Tibial nerve (tissue), 4 donors: ENCODE results near the gene USP46. TPM values are rescaled to one million over a fixed set of nuclear protein-coding genes. Genes with fewer than 3 reads are reported as not detected.
A peak's percentile ranks its signal among the peaks of the same experiment; 100 is the strongest.

ENCODE experiments used
- DNase-seq, 2 donors: peaks; one replicate each; pipeline ENCODE4 v3.0.0-alpha.2; 2019; ENCODE audit warnings: low spot score in 2 of 2
- H3K27ac ChIP-seq, 4 donors: fragments of 200-600 bp; sonication (generic) in 3 of 4; one replicate each; pipeline ENCODE4 v1.5.1; 2017 to 2019; ENCODE audit warnings: mild to moderate bottlenecking in 1 of 4
- H3K27me3 ChIP-seq, 2 donors: fragments of 200-600 bp; sonication (generic) in 1 of 2; one replicate each; pipeline versions ENCODE4 v1.5.1 to v1.6.0; 2017 to 2019
- H3K36me3 ChIP-seq, 3 donors: fragments of 200-600 bp; sonication (generic); one replicate each; pipeline ENCODE4 v1.5.1; 2018 to 2019
- H3K4me1 ChIP-seq, 4 donors: fragments of 200-600 bp; sonication (generic) in 3 of 4; one replicate each; pipeline ENCODE4 v1.5.1; 2017 to 2019
- H3K4me3 ChIP-seq, 4 donors: fragments of 200-600 bp; sonication (generic) in 3 of 4; one replicate each; pipeline ENCODE4 v1.5.1; 2017 to 2019; ENCODE audit warnings: mild to moderate bottlenecking in 1 of 4, moderate library complexity in 1 of 4
- H3K9me3 ChIP-seq, 4 donors: fragments of 200-600 bp; sonication (generic) in 3 of 4; one replicate each; pipeline ENCODE4 v1.5.1; 2017 to 2019
- CTCF ChIP-seq, 5 experiments: fragments of 200-600 bp in 3 of 5; fragments of 450-650 bp in 2 of 5; sonication (generic) in 3 of 5; IDR thresholded peaks; one replicate each; pipeline ENCODE4 v1.5.1; 2016 to 2019; ENCODE audit warnings: antibody characterized with exemption in 5 of 5, mild to moderate bottlenecking in 3 of 5, moderate library complexity in 2 of 5
- EP300 ChIP-seq, 2 donors: sonication (generic); formaldehyde crosslinking; IDR thresholded peaks; one replicate each; pipeline ENCODE4 v1.6.1; 2017; ENCODE audit warnings: antibody characterized with exemption in 2 of 2, mild to moderate bottlenecking in 1 of 2
- POLR2A ChIP-seq, 2 donors: fragments of 450-650 bp; IDR thresholded peaks; one replicate each; pipeline ENCODE4 v1.6.1; 2017; ENCODE audit warnings: antibody characterized with exemption in 2 of 2, mild to moderate bottlenecking in 2 of 2, moderate library complexity in 2 of 2
- WGBS, 2 donors: methylation state at CpG; one replicate each; pipeline ENCODE4 v1.1.5; 2018; 5-methylcytosine and 5-hydroxymethylcytosine counted together
- total RNA-seq, 4 donors: library from RNA; depleted of rRNA; stranded (reverse); fragments of >200 nt; gene quantifications; one replicate each; pipeline ENCODE4 v1.1.0, GENCODE V29; 2016

USP46 gene
- total RNA-seq, 4 donors from 2014 or later, result 28.2 to 55.5 (median 37.9) TPM

- Histone ChIP-seq H3K9me3 (no peaks in the 10 kb centered on the region), H3K4me1 (peaks cover 0 to 3% (median 0%) of the 10 kb centered on the region in 4 donors), H3K27me3 (no peaks in the 10 kb centered on the region), H3K36me3 (peaks cover 0 to 13% (median 0%) of the 10 kb centered on the region in 3 donors), H3K4me3 (no peak overlapping the region), H3K27ac (no peak overlapping the region)
- no peak for DNase-seq
- no peak for TF ChIP-seq POLR2A (IDR thresholded peaks at IDR 0.05)
- no peak for TF ChIP-seq EP300 (IDR thresholded peaks at IDR 0.05)
- TF ChIP-seq CTCF (IDR thresholded peaks at IDR 0.05), result no peak
- WGBS, 2 donors, result 42 to 49% methylated on average over 2 of the region's 2 CpGs
Observed at GRCh38 chr4:52665592-52665991, 6.5 kb upstream of the USP46 start.

DNA sequence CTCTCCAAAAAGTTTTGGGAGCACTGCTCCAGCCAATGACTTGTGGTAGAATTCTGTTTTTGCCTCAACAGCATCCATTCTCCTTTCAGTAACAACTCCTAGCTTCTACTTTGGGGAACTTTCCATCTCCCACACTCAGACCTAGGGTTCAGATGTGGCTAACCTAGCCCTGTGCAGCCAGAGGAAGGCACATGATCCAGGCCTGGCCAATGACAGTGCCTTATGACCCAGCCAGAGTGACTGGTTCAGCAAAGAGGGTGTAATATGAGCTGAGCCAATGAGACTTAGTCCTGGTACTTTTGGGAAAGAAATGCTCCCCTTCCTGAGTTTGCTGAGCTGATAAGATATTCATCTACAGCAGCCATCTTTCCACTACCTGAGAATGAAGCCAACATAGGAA lies 5.4 kb upstream of the USP46 start:
- Histone ChIP-seq H3K27ac (no peak overlapping the region), H3K9me3 (no peaks in the 10 kb centered on the region), H3K36me3 (peaks cover 0 to 13% (median 0%) of the 10 kb centered on the region in 3 donors), H3K27me3 (no peaks in the 10 kb centered on the region), H3K4me3 (no peak overlapping the region), H3K4me1 (peaks cover 0 to 9% (median 0%) of the 10 kb centered on the region in 4 donors)
- TF ChIP-seq EP300 (IDR thresholded peaks at IDR 0.05) (no peak), CTCF (IDR thresholded peaks at IDR 0.05) (no peak)
- no peak for DNase-seq

GRCh38 chr4:52661966-52662690 lies 3.0 kb upstream of the USP46 start:
- WGBS, 2 donors, result 69 to 76% methylated on average over 4 of the region's 4 CpGs
- H3K27ac ChIP-seq, result no peak overlapping the region
- no peaks in the 10 kb centered on the region for H3K9me3 ChIP-seq

DNA sequence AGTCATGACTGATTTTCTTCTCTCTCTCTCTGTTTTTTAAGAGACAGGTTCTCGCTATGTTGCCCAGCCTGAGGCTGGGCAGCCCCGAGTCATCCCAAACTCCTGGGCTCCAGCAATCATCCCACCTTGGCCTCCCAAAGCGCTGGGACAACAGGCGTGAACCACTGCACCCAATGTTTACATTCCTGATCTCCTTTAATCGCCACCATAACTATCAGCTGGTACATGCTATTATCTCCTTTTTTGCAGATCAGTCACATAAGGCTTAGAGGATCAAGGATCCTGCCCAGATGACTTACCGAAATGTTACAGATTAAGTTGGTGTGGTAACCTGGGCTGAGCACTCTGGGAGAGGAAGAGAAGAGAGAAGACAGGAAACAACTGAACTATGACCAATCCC lies 1.5 kb upstream of the USP46 start:
- WGBS, 2 donors, result 94 to 95% methylated on average over 6 of the region's 6 CpGs
- Histone ChIP-seq H3K36me3 (peaks cover 0 to 13% (median 0%) of the 10 kb centered on the region in 3 donors), H3K9me3 (no peaks in the 10 kb centered on the region), H3K4me3 (peak overlapping the region in 1 of 4 donors; percentile 71), H3K4me1 (peaks cover 0 to 33% (median 4%) of the 10 kb centered on the region in 4 donors), H3K27me3 (no peaks in the 10 kb centered on the region), H3K27ac (peak overlapping the region in 1 of 4 donors; percentile 93)
- no peak for DNase-seq
- TF ChIP-seq CTCF (IDR thresholded peaks at IDR 0.05) (no peak), POLR2A (IDR thresholded peaks at IDR 0.05) (no peak), EP300 (IDR thresholded peaks at IDR 0.05) (no peak)

More at GRCh38 chr4:52661966-52662690, 3.0 kb upstream of the USP46 start:
- TF ChIP-seq EP300 (IDR thresholded peaks at IDR 0.05) (no peak), CTCF (IDR thresholded peaks at IDR 0.05) (no peak), POLR2A (IDR thresholded peaks at IDR 0.05) (no peak)
- no peaks in the 10 kb centered on the region for H3K27me3 ChIP-seq
- no peak overlapping the region for H3K4me3 ChIP-seq
- H3K4me1 ChIP-seq, result peaks cover 0 to 22% (median 4%) of the 10 kb centered on the region in 4 donors
- peaks cover 0 to 13% (median 0%) of the 10 kb centered on the region in 3 donors for H3K36me3 ChIP-seq
- no peak for DNase-seq

GRCh38 chr4:52659722-52660261 lies 691 bp upstream of the USP46 start:
- Histone ChIP-seq H3K36me3 (peaks cover 0 to 13% (median 0%) of the 10 kb centered on the region in 3 donors), H3K27ac (peak overlapping the region; percentile 90 to 96 (median 92)), H3K9me3 (no peaks in the 10 kb centered on the region), H3K4me3 (peak overlapping the region; percentile 71 to 96 (median 86)), H3K4me1 (peaks cover 0 to 40% (median 4%) of the 10 kb centered on the region in 4 donors), H3K27me3 (no peaks in the 10 kb centered on the region)
- WGBS, 2 donors, result 1 to 2% methylated on average over 29 to 42 of the region's 45 CpGs
- peak; percentile 31 to 43 for DNase-seq
- TF ChIP-seq EP300 (IDR thresholded peaks at IDR 0.05) (peak; percentile 12 to 29), POLR2A (IDR thresholded peaks at IDR 0.05) (no peak)
